Measurements from ENCODE around the gene SH3BP1.
"Not testable (repeated sequence)": the region's sequence is repeated elsewhere in the genome, so short reads cannot be mapped to it uniquely, and the experiment has no call there.

SH3BP1 gene

GRCh38 chr22:37692627-37693285, 53.3 kb downstream of the SH3BP1 start:
- Histone ChIP-seq H4K20me1 (ENCODE audit: insufficient read depth, low read length) (no peaks in the 10 kb centered on the region), H3K79me2 (ENCODE audit: low read length) (peaks cover 6% of the 10 kb centered on the region; the same call in 1 of the 2 replicates), H3K9ac (ENCODE audit: low read length) (no peak overlapping the region), H3K36me3 (replicated peaks; ENCODE audit: low read depth, low read length) (peaks cover 33% of the 10 kb centered on the region), H3K4me2 (ENCODE audit: low read length) (no peak overlapping the region), H3K27ac (ENCODE audit: low read length) (no peak overlapping the region), H2AFZ (ENCODE audit: low read depth, low read length) (no peak overlapping the region), H3K27me3 (ENCODE audit: low read depth, low read length) (no peaks in the 10 kb centered on the region), H3K4me1 (ENCODE audit: low read length) (no peaks in the 10 kb centered on the region), H3K9me3 (ENCODE audit: insufficient read depth, low read length) (no peaks in the 10 kb centered on the region), H3K4me3 (ENCODE audit: low read length) (no peak overlapping the region)
- TF ChIP-seq EZH2phosphoT487 (IDR thresholded peaks at IDR 0.05; ENCODE audit: low read depth) (no peak), CTCF (IDR thresholded peaks at IDR 0.05; ENCODE audit: low read depth, low read length) (no peak)

GRCh38 chr22:37694131-37694530, 54.7 kb downstream of the SH3BP1 start:
- H2AFZ ChIP-seq (ENCODE audit: low read depth, low read length); H3K9ac ChIP-seq (ENCODE audit: low read length); H3K79me2 ChIP-seq (ENCODE audit: low read length); H3K4me2 ChIP-seq (ENCODE audit: low read length); H3K4me1 ChIP-seq (ENCODE audit: low read length); H3K9me3 ChIP-seq (ENCODE audit: insufficient read depth, low read length); H3K27ac ChIP-seq (ENCODE audit: low read length); H4K20me1 ChIP-seq (ENCODE audit: insufficient read depth, low read length); H3K27me3 ChIP-seq (ENCODE audit: low read depth, low read length); H3K4me3 ChIP-seq (ENCODE audit: low read length): not testable (repeated sequence)
- peaks cover 22% of the 10 kb centered on the region for H3K36me3 ChIP-seq (replicated peaks; ENCODE audit: low read depth, low read length)

GRCh38 chr22:37696260-37696656, 56.8 kb downstream of the SH3BP1 start:
- H3K4me2 ChIP-seq (ENCODE audit: low read length); H3K4me3 ChIP-seq (ENCODE audit: low read length): not testable (repeated sequence)

GRCh38 chr22:37696657-37697537, 57.4 kb downstream of the SH3BP1 start, which contains the start of gene TRIOBP:
Gene TRIOBP (plus strand): TSS chr22:37697048. CDS start chr22:37701366, 4,318 bp downstream.
- Histone ChIP-seq H3K36me3 (replicated peaks; ENCODE audit: low read depth, low read length) (peaks cover 12% of the 10 kb centered on the region), H3K4me1 (ENCODE audit: low read length) (no peaks in the 10 kb centered on the region), H4K20me1 (ENCODE audit: insufficient read depth, low read length) (no peaks in the 10 kb centered on the region), H3K9ac (ENCODE audit: low read length) (no peak within 1 kb of the TSS), H2AFZ (ENCODE audit: low read depth, low read length) (no peak within 1 kb of the TSS), H3K4me3 (ENCODE audit: low read length) (no peak within 1 kb of the TSS), H3K4me2 (ENCODE audit: low read length) (no peak within 1 kb of the TSS), H3K79me2 (ENCODE audit: low read length) (no peaks in the 10 kb centered on the region), H3K27me3 (ENCODE audit: low read depth, low read length) (no peaks in the 10 kb centered on the region), H3K9me3 (ENCODE audit: insufficient read depth, low read length) (no peaks in the 10 kb centered on the region), H3K27ac (ENCODE audit: low read length) (no peak within 1 kb of the TSS)
- TF ChIP-seq CTCF (IDR thresholded peaks at IDR 0.05; ENCODE audit: low read depth, low read length) = no peak
- no peak for TF ChIP-seq EZH2phosphoT487 (IDR thresholded peaks at IDR 0.05; ENCODE audit: low read depth)

More at GRCh38 chr22:37696260-37696656, 56.8 kb downstream of the SH3BP1 start:
- H3K36me3 ChIP-seq (replicated peaks; ENCODE audit: low read depth, low read length) = peaks cover 18% of the 10 kb centered on the region
- H4K20me1 ChIP-seq (ENCODE audit: insufficient read depth, low read length); H3K27me3 ChIP-seq (ENCODE audit: low read depth, low read length); H3K9ac ChIP-seq (ENCODE audit: low read length); H3K9me3 ChIP-seq (ENCODE audit: insufficient read depth, low read length); H2AFZ ChIP-seq (ENCODE audit: low read depth, low read length); H3K79me2 ChIP-seq (ENCODE audit: low read length); H3K27ac ChIP-seq (ENCODE audit: low read length); H3K4me1 ChIP-seq (ENCODE audit: low read length): not testable (repeated sequence)

- H3K4me1 ChIP-seq (ENCODE audit: low read length) = no peaks in the 10 kb centered on the region
- H3K4me2 ChIP-seq (ENCODE audit: low read length) = no peak overlapping the region
Observed at GRCh38 chr22:37697538-37697835, 58.0 kb downstream of the SH3BP1 start.

More at GRCh38 chr22:37697538-37697835, 58.0 kb downstream of the SH3BP1 start:
- no peaks in the 10 kb centered on the region for H3K27me3 ChIP-seq (ENCODE audit: low read depth, low read length)
- no peak for TF ChIP-seq EZH2phosphoT487 (IDR thresholded peaks at IDR 0.05; ENCODE audit: low read depth)
- TF ChIP-seq CTCF (IDR thresholded peaks at IDR 0.05; ENCODE audit: low read depth, low read length) = no peak
- no peaks in the 10 kb centered on the region for H3K79me2 ChIP-seq (ENCODE audit: low read length)
- H2AFZ ChIP-seq (ENCODE audit: low read depth, low read length) = no peak overlapping the region
- H3K36me3 ChIP-seq (replicated peaks; ENCODE audit: low read depth, low read length) = peaks cover 12% of the 10 kb centered on the region
- no peaks in the 10 kb centered on the region for H3K9me3 ChIP-seq (ENCODE audit: insufficient read depth, low read length)
- H3K27ac ChIP-seq (ENCODE audit: low read length) = no peak overlapping the region
- H3K9ac ChIP-seq (ENCODE audit: low read length) = no peak overlapping the region
- H3K4me3 ChIP-seq (ENCODE audit: low read length) = no peak overlapping the region
- no peaks in the 10 kb centered on the region for H4K20me1 ChIP-seq (ENCODE audit: insufficient read depth, low read length)
